H1 (cell line): Measurements from ENCODE around the gene RETREG3. TPM values are rescaled to one million over a fixed set of nuclear protein-coding genes. Genes with fewer than 3 reads are reported as not detected.

Experiments used
- CTBP2 ChIP-seq: IDR thresholded peaks from 2 replicates; pipeline ENCODE4 v1.7.0; 2011; ENCODE audit warnings: borderline replicate concordance, mild to moderate bottlenecking, moderate library complexity, mixed read lengths, low read length; ENCODE audit not compliant: insufficient read depth, insufficient read length
- GTF2F1 ChIP-seq: IDR thresholded peaks from 2 replicates; pipeline ENCODE4 v1.6.1; 2012; ENCODE audit warnings: low read depth, low read length, improper control_type of control experiment, borderline replicate concordance
- RBBP5 ChIP-seq: IDR thresholded peaks from 2 replicates; pipeline ENCODE4 v1.7.1; 2012; ENCODE audit warnings: low read depth, mild to moderate bottlenecking, inconsistent platforms, low read length, moderate library complexity, borderline replicate concordance
- RXRA ChIP-seq: IDR thresholded peaks from 2 replicates; pipeline ENCODE4 v1.6.1; 2011; ENCODE audit warnings: low read depth, mild to moderate bottlenecking, low read length, moderate library complexity; ENCODE audit not compliant: insufficient read depth
- SIRT6 ChIP-seq: IDR thresholded peaks from one replicate; pipeline ENCODE4 v1.7.1; 2012; ENCODE audit warnings: low read length, inconsistent platforms
- SRF ChIP-seq: IDR thresholded peaks from 2 replicates; pipeline ENCODE4 v1.6.1; 2011; ENCODE audit warnings: mild to moderate bottlenecking, low read depth, low read length, moderate library complexity
- YY1 ChIP-seq: IDR thresholded peaks from 2 replicates; pipeline ENCODE4 v1.6.1; 2011; ENCODE audit warnings: low read depth, mild to moderate bottlenecking, low read length
- polyA plus RNA-seq, 7 experiments: library from polyadenylated mRNA; depleted of rRNA in 3 of 7; stranded (reverse) in 5 of 7; unstranded in 2 of 7; fragments of >200 nt in 5 of 7; fragments of 200-250 nt in 2 of 7; gene quantifications; 1 replicate in 5 of 7; 2 replicates in 1 of 7; 4 replicates in 1 of 7; pipeline versions ENCODE4 v1.2.1 to v1.2.3, GENCODE V29; 2011 to 2013; ENCODE audit warnings: missing spikeins in 2 of 7, mixed read lengths in 2 of 7
- total RNA-seq: library from RNA; stranded (reverse); fragmentation: NEBNext Ultra II Directional; extraction: Animal tissue kit (Norgen Biotek cat#: 25700); gene quantifications from 2 replicates; pipeline ENCODE4 v1.2.1, GENCODE V29; 2021
- TF ChIP-seq, protein P1 (sequence below): fragments of 300-600 bp; sonication (generic); IDR thresholded peaks from 2 replicates; pipeline ENCODE4 v1.7.1; 2012; ENCODE audit warnings: low read length, moderate library complexity, mild to moderate bottlenecking, inconsistent platforms; ENCODE audit not compliant: insufficient replicate concordance
- TF ChIP-seq, protein P2 (sequence below): IDR thresholded peaks from 2 replicates; pipeline ENCODE4 v1.6.1; 2011; ENCODE audit warnings: low read length, improper control_type of control experiment

RETREG3 gene
- total and polyA plus RNA-seq, 2 of the 8 experiments (the other 6 are each of a cell fraction or from before 2014, with no cell fraction given) = 23.7 to 42.6 TPM

DNA sequence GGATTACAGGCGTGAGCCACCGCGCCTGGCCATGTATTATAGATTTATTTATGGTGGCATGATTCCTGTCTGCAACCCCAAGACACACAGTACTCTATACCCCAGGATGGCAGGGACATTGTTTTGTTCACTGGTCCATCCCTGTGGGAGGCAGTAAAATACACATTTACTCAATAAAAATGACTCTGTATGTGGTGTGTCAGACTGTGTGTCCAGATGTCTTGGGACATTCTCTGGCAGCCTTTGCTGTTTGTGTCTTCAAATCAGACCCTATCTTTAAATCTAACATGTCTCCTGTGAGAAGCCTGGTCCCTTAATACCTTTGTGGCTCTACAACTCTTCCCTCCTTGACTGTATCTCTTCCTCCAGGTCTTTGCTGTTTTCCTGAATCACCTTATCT lies 48.9 kb downstream of the RETREG3 start (continued):
- TF ChIP-seq, protein P1, sequence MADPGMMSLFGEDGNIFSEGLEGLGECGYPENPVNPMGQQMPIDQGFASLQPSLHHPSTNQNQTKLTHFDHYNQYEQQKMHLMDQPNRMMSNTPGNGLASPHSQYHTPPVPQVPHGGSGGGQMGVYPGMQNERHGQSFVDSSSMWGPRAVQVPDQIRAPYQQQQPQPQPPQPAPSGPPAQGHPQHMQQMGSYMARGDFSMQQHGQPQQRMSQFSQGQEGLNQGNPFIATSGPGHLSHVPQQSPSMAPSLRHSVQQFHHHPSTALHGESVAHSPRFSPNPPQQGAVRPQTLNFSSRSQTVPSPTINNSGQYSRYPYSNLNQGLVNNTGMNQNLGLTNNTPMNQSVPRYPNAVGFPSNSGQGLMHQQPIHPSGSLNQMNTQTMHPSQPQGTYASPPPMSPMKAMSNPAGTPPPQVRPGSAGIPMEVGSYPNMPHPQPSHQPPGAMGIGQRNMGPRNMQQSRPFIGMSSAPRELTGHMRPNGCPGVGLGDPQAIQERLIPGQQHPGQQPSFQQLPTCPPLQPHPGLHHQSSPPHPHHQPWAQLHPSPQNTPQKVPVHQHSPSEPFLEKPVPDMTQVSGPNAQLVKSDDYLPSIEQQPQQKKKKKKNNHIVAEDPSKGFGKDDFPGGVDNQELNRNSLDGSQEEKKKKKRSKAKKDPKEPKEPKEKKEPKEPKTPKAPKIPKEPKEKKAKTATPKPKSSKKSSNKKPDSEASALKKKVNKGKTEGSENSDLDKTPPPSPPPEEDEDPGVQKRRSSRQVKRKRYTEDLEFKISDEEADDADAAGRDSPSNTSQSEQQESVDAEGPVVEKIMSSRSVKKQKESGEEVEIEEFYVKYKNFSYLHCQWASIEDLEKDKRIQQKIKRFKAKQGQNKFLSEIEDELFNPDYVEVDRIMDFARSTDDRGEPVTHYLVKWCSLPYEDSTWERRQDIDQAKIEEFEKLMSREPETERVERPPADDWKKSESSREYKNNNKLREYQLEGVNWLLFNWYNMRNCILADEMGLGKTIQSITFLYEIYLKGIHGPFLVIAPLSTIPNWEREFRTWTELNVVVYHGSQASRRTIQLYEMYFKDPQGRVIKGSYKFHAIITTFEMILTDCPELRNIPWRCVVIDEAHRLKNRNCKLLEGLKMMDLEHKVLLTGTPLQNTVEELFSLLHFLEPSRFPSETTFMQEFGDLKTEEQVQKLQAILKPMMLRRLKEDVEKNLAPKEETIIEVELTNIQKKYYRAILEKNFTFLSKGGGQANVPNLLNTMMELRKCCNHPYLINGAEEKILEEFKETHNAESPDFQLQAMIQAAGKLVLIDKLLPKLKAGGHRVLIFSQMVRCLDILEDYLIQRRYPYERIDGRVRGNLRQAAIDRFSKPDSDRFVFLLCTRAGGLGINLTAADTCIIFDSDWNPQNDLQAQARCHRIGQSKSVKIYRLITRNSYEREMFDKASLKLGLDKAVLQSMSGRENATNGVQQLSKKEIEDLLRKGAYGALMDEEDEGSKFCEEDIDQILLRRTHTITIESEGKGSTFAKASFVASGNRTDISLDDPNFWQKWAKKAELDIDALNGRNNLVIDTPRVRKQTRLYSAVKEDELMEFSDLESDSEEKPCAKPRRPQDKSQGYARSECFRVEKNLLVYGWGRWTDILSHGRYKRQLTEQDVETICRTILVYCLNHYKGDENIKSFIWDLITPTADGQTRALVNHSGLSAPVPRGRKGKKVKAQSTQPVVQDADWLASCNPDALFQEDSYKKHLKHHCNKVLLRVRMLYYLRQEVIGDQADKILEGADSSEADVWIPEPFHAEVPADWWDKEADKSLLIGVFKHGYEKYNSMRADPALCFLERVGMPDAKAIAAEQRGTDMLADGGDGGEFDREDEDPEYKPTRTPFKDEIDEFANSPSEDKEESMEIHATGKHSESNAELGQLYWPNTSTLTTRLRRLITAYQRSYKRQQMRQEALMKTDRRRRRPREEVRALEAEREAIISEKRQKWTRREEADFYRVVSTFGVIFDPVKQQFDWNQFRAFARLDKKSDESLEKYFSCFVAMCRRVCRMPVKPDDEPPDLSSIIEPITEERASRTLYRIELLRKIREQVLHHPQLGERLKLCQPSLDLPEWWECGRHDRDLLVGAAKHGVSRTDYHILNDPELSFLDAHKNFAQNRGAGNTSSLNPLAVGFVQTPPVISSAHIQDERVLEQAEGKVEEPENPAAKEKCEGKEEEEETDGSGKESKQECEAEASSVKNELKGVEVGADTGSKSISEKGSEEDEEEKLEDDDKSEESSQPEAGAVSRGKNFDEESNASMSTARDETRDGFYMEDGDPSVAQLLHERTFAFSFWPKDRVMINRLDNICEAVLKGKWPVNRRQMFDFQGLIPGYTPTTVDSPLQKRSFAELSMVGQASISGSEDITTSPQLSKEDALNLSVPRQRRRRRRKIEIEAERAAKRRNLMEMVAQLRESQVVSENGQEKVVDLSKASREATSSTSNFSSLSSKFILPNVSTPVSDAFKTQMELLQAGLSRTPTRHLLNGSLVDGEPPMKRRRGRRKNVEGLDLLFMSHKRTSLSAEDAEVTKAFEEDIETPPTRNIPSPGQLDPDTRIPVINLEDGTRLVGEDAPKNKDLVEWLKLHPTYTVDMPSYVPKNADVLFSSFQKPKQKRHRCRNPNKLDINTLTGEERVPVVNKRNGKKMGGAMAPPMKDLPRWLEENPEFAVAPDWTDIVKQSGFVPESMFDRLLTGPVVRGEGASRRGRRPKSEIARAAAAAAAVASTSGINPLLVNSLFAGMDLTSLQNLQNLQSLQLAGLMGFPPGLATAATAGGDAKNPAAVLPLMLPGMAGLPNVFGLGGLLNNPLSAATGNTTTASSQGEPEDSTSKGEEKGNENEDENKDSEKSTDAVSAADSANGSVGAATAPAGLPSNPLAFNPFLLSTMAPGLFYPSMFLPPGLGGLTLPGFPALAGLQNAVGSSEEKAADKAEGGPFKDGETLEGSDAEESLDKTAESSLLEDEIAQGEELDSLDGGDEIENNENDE = no peak
- TF ChIP-seq RBBP5 = no peak
- TF ChIP-seq CTBP2 = no peak
- no peak for TF ChIP-seq SRF
- TF ChIP-seq GTF2F1 = no peak
- no peak for TF ChIP-seq YY1
- TF ChIP-seq, protein P2, sequence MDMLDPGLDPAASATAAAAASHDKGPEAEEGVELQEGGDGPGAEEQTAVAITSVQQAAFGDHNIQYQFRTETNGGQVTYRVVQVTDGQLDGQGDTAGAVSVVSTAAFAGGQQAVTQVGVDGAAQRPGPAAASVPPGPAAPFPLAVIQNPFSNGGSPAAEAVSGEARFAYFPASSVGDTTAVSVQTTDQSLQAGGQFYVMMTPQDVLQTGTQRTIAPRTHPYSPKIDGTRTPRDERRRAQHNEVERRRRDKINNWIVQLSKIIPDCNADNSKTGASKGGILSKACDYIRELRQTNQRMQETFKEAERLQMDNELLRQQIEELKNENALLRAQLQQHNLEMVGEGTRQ = no peak
- no peak for TF ChIP-seq RXRA
- no peak for TF ChIP-seq SIRT6
